Measurements from ENCODE around the gene SLC35C1. TPM values are rescaled to one million over a fixed set of nuclear protein-coding genes. Genes with fewer than 3 reads are reported as not detected.
A peak's percentile ranks its signal among the peaks of the same experiment; 100 is the strongest.

The SLC35C1 gene
- total RNA-seq, 1 donor from 2014 or later, result 19.5 TPM

GRCh38 chr11:45771566-45772448 lies 33.1 kb upstream of the SLC35C1 start:
- H3K27ac Mint-ChIP-seq, result peak overlapping the region; percentile 29
- H3K4me1 Mint-ChIP-seq (ENCODE audit: unreplicated experiment), result peaks cover 8% of the 10 kb centered on the region
- TF ChIP-seq CTCF (conservative IDR thresholded peaks at IDR 0.05), result peak; percentile 90
- no peaks in the 10 kb centered on the region for H3K9me3 Mint-ChIP-seq
- peak overlapping the region; percentile 93 for H3K4me3 Mint-ChIP-seq
- peak; percentile 90 for DNase-seq (ENCODE audit: extremely low spot score, unreplicated experiment)
- peaks cover 27% of the 10 kb centered on the region for H3K27me3 Mint-ChIP-seq
- no peaks in the 10 kb centered on the region for H3K36me3 Mint-ChIP-seq

- TF ChIP-seq CTCF (conservative IDR thresholded peaks at IDR 0.05), result no peak
- H3K4me3 Mint-ChIP-seq, result peak overlapping the region; percentile 93
- no peak for DNase-seq (ENCODE audit: extremely low spot score, unreplicated experiment)
- peaks cover 8% of the 10 kb centered on the region for H3K4me1 Mint-ChIP-seq (ENCODE audit: unreplicated experiment)
- peaks cover 21% of the 10 kb centered on the region for H3K27me3 Mint-ChIP-seq
- H3K27ac Mint-ChIP-seq, result no peak overlapping the region
- no peaks in the 10 kb centered on the region for H3K9me3 Mint-ChIP-seq
- no peaks in the 10 kb centered on the region for H3K36me3 Mint-ChIP-seq
Measured at GRCh38 chr11:45772449-45772774, 32.5 kb upstream of the SLC35C1 start.

GRCh38 chr11:45772986-45773785 lies 31.8 kb upstream of the SLC35C1 start:
- Mint-ChIP-seq H3K27ac (no peak overlapping the region), H3K9me3 (no peaks in the 10 kb centered on the region), H3K36me3 (no peaks in the 10 kb centered on the region), H3K4me1 (ENCODE audit: unreplicated experiment) (peaks cover 8% of the 10 kb centered on the region), H3K4me3 (no peak overlapping the region), H3K27me3 (peaks cover 17% of the 10 kb centered on the region)
- DNase-seq (ENCODE audit: extremely low spot score, unreplicated experiment), result no peak
- no peak for TF ChIP-seq CTCF (conservative IDR thresholded peaks at IDR 0.05)

GRCh38 chr11:45773786-45774655 lies 30.9 kb upstream of the SLC35C1 start:
- Mint-ChIP-seq H3K9me3 (no peaks in the 10 kb centered on the region), H3K4me3 (no peak overlapping the region), H3K27me3 (peaks cover 13% of the 10 kb centered on the region), H3K27ac (no peak overlapping the region), H3K4me1 (ENCODE audit: unreplicated experiment) (peaks cover 8% of the 10 kb centered on the region), H3K36me3 (no peaks in the 10 kb centered on the region)
- no peak for TF ChIP-seq CTCF (conservative IDR thresholded peaks at IDR 0.05)
- DNase-seq (ENCODE audit: extremely low spot score, unreplicated experiment), result no peak

- TF ChIP-seq CTCF (conservative IDR thresholded peaks at IDR 0.05), result no peak
- peaks cover 8% of the 10 kb centered on the region for H3K4me1 Mint-ChIP-seq (ENCODE audit: unreplicated experiment)
- peaks cover 7% of the 10 kb centered on the region for H3K27me3 Mint-ChIP-seq
- no peak overlapping the region for H3K4me3 Mint-ChIP-seq
- no peaks in the 10 kb centered on the region for H3K9me3 Mint-ChIP-seq
- H3K36me3 Mint-ChIP-seq, result no peaks in the 10 kb centered on the region
- no peak overlapping the region for H3K27ac Mint-ChIP-seq
- no peak for DNase-seq (ENCODE audit: extremely low spot score, unreplicated experiment)
Measured at GRCh38 chr11:45774786-45775185, 30.2 kb upstream of the SLC35C1 start.

Data from type B pancreatic cell (in vitro differentiated cells).